ENCODE measurements around the gene HS3ST2.

The HS3ST2 gene

DNA sequence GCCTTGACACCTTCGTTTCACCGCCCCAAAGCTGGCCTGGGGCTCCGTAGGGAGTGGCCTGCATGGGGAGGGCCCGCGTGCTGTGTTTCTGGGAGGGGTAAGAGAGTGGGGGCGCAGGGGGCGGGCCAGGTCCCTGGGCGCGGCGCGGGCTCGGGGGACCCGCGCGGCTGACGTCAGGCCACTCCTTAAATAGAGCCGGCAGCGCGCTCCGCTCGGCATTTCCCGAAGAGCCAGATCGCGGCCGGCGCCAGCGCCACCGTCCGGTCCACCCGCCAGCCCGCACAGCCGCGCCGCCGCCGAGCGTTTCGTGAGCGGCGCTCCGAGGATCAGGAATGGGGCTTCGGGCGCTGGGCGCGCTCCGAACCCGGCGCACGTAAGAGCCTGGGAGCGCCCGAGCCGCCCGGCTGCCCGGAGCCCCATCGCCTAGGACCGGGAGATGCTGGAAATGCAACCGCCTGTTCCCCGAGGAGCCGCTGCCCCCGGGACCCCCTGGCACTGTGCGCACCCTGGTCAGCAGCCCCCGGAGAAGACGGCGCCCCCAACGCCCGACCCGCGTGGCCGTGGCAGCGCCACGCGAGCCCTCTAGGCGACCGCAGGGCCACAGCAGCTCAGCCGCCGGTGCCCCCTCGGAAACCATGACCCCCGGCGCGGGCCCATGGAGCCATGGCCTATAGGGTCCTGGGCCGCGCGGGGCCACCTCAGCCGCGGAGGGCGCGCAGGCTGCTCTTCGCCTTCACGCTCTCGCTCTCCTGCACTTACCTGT, at the start of gene HS3ST2:
Gene HS3ST2, plus strand, starts transcription at position 215 of the 763 bp plus-strand sequence. Its CDS starts 449 bp downstream, at position 664.
- DNase-seq (ENCODE audit: low spot score): no peak

DNA sequence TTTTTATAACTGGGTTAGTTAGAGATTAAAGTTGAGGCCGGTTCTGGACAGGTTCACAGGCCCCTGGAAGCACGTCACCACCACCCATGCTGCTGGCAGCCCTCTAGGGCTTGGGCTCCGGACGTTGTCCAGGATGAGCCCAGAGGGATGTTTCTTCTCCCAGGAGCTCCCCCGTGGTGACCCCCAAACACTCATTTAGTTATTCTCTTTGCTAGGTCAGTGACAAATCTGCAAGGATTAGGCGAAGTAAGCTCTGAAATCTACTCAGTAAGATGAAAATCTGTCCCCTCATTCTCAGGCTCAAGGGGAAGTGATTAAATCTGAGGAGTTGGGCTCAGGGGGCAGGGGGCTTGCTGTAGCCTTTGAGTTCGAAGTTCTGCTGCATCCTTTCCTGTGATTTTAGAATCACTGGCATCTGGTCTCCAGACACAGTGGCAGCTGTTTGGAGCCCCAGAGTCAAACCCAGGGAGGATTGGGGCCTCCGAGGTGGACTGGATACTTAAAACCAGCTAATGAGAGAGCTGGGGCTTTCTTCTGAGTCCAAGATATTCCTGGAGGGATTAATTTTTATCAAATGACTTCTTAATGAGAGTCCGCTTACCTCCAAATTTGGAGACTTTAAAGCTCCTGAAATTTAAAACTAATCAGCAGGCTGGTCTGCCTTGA, 49.2 kb upstream of the HS3ST2 start:
- no peak for DNase-seq (ENCODE audit: low spot score)

- no peak for DNase-seq (ENCODE audit: low spot score)
Observed at GRCh38 chr16:22765479-22765878, 48.5 kb upstream of the HS3ST2 start.

DNA sequence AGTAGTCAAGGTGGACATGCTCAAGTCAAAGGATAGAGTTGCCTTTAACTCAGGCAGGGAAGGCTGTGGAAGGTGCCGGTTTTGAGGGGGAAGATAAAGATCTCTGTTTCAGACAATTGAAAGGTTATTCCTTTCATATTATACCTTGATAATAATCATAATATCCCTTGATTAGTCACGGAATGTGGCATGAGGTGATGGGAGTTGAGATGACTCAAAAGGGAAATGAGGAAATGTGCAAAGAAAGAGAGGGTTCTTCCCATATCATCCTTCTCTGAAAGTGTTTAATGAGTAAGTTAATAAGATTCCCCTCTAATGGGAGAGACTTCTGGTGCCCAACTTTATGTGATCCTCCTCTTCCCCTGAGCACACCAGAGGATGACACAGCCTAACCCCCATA, 43.1 kb upstream of the HS3ST2 start:
- no peak for DNase-seq (ENCODE audit: low spot score)

DNA sequence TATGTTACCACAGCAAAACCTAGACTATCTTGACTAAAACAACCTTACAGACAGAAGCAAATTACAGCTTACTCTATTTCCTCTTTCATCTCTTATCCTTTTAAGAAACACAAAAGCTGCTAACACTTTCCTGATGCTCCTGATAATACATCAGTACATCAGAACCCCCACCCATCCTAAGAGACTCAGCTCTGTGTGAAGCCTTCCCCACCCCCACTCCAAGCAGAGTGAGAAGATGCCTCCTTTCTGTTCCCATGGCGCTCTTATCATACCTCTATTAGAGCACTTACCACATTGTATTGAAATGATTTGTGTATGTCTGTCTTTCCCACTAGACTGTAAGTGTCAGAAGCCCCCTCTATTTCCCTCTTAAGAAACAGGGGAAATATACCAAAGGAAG, 42.4 kb upstream of the HS3ST2 start:
- no peak for DNase-seq (ENCODE audit: low spot score)

- no peak for DNase-seq (ENCODE audit: low spot score)
Observed at GRCh38 chr16:22775220-22775922, 38.6 kb upstream of the HS3ST2 start.

GRCh38 chr16:22781480-22781879, 32.5 kb upstream of the HS3ST2 start:
- DNase-seq (ENCODE audit: low spot score): no peak

DNA sequence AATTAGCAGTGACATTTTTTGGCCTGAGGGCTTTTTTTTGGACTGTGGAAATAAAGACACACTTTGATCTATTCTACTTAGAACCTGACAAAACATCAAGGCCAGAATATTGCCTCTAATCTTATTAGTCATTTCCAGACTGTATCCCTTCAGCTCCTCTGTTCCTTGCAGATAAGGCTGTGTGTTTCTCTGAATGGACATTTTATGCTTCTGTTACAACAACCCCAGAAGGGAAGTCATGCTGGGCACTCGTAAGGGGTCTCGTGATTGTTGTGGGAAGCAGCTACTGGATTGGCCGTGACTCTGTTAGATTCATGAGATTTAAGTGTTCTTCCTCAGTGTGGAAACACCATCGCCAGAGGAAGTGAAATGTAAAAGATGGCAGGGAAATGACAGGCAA, 31.6 kb upstream of the HS3ST2 start:
- no peak for DNase-seq (ENCODE audit: low spot score)

GRCh38 chr16:22784690-22785214, 29.2 kb upstream of the HS3ST2 start:
- no peak for DNase-seq (ENCODE audit: low spot score)

DNA sequence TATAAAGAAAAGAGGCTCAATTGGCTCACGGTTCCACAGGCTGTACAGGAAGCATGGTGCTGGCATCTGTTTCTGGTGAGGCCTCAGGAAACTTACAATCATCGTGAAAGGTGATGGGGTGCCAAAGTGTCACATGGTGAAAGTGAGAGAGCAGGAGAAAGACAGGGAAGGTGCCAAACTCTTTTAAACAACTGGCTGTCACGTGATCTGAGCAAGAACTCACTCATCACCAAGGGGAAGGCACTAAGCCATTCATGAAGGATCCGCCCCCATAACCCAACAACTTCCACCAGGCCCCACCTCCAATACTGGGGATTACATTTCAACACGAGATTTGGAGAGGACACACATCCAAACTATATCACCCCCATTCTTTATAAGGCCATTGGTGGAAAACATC, 28.4 kb upstream of the HS3ST2 start:
- no peak for DNase-seq (ENCODE audit: low spot score)

DNA sequence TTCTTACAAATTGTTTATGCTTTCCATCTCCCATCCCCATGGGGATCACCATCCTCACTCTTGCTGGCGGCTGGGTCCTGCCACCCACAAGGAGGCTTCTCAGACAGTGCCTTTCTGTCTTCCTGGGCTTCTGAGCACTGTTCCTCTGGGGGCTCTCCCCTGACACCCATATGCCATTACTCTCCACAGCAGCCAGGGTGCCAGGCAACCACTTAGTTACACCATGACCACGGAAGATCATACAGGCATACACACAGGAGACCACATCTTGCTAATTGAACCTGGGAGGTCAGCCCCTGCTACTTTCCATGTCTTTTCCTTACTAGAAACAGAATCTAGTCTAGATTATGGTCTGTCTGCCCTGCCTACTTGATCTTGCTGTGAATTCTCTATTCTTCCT, 27.7 kb upstream of the HS3ST2 start:
- DNase-seq (ENCODE audit: low spot score): no peak

DNA sequence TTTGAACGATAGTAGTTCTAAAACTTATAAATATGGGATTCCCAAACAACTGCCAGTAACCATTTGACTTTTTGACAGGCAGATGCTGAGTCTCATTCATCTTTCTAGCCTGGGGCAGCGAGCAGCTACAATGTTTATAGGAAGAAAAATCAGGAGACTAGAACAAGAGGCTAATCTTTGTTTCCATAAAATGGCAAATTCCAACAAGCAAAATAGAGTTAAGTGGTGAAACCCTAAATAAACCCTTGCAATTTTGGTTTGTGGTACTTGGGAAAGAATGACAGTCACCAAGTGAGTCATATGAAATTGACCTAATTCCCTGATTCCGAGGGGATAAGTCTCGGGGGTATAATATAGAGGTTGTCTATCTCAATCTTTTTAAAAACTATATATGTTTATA, 27.3 kb upstream of the HS3ST2 start:
- DNase-seq (ENCODE audit: low spot score): no peak

DNA sequence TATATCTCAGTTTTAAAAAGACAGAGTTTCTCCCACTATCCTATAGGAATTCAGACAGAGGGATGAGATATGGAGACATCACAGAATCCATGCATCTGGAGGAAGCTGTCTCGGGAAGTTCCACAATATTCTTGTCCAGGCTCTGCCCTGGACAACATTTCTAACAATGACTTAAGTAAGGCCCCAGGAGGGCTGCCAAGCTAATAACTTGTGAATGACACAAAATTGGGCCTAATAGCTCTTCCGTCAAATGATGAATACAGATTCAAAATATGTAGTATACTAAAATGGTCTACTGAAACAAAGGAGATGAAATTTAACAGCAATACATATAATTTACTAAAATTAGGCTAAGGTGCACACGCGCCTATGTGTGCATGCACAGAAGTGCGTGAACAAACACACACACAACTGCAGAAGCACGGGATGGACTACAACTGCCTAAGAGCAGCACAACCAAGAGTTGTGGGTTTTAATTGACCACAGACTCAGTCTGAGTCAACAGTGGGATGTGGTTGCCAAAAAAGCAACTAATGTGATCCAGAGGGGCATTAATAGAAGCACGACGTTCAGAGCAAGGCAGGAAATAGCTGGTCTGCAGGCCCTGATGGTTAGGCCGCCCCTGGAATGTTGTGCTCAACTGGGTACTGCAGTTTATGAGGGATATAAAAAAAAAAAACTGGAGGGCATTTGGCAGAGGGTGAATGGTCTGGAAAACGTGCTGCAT, 26.3 kb upstream of the HS3ST2 start:
- no peak for DNase-seq (ENCODE audit: low spot score)

GRCh38 chr16:22788193-22788530, 25.8 kb upstream of the HS3ST2 start:
- DNase-seq (ENCODE audit: low spot score): no peak

- DNase-seq (ENCODE audit: low spot score): no peak
Observed at GRCh38 chr16:22789281-22789945, 24.5 kb upstream of the HS3ST2 start.

- DNase-seq (ENCODE audit: low spot score): no peak
Observed at GRCh38 chr16:22797551-22797950, 16.4 kb upstream of the HS3ST2 start.

DNA sequence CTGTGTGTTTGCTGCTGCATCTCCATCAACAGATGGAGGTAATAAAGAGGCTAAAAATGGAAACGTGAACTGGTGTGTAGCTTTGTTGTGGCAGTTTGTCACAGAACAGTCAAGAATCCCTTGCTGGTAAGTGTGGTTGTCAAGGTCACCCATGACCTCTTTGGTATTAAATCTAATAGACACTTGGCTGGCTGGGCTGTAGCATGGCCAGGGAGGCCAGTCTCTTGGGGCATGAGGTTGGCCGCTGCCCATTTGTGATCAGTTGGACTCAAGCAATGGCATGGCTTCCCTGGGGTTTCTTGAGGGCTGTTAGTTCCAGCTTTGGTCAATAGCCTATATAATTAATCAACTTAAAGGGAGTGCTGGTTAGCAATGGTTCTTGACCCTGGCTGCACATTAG, 14.8 kb upstream of the HS3ST2 start:
- no peak for DNase-seq (ENCODE audit: low spot score)

DNA sequence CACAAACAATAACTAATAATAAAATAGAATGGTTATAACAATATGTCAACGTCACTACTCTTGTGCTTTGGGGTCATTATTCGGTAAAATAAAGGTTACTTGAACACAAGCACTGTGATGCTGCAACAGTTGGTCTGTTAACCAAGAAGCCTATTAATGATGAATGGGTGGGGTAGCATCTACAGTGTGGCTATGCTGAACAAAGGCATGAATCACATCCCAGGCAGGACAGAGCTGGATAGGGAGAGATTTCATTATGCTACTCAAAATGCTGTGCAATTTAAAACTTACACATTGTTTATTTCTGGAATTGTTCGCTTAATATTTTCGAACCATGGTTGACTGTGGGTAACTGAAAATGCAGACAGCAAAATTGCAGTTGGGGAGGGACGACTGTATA, 9.1 kb upstream of the HS3ST2 start:
- no peak for DNase-seq (ENCODE audit: low spot score)

DNA sequence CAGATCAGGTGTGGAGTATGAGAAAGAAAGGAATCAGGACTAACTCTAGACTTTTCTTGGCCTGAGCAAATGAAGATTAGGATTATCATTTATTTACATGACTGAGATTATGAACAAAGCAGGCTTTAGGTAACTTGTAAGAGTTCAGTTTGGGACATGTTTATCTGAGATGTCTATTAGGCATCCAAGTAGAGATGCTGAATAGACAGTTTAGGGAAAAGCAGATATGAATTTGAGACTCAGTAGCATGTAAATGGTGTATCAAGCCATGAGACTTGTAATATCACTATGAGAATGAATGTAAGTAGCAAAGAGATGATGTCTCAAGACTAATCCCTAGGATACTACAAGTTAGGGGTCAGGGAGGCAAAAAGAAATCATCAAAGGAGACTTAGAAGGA, 8.6 kb upstream of the HS3ST2 start:
- DNase-seq (ENCODE audit: low spot score): no peak

DNA sequence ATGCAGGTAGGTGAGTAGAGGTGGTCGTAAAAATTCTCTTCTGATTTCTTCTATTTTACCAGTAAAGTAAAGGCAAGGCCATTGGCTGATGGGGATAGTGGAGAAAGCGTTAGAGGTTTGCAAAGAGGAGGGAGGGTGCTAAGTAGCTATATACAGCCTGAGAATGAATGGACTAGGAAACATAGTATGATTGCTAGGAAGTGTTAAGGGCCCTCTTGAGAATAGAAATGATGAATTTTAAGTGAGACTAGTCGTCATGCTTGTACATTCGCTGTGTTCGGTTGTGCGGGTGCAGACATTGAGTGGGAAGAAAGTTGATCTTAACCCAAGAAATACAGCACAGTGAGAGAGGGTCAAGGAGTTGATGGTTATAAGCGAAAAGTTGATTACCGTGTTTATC, 7.2 kb upstream of the HS3ST2 start:
- no peak for DNase-seq (ENCODE audit: low spot score)

GRCh38 chr16:22810226-22810625, 3.7 kb upstream of the HS3ST2 start:
- DNase-seq (ENCODE audit: low spot score): no peak

Data from left forelimb (tissue), 1 donor.